Measurements from ENCODE around the gene DLGAP4. TPM values are rescaled to one million over a fixed set of nuclear protein-coding genes. Genes with fewer than 3 reads are reported as not detected.
A peak's percentile ranks its signal among the peaks of the same experiment; 100 is the strongest.

The DLGAP4 gene
- total RNA-seq, 1 donor from 2014 or later: 61.2 TPM

- TF ChIP-seq, protein P1, sequence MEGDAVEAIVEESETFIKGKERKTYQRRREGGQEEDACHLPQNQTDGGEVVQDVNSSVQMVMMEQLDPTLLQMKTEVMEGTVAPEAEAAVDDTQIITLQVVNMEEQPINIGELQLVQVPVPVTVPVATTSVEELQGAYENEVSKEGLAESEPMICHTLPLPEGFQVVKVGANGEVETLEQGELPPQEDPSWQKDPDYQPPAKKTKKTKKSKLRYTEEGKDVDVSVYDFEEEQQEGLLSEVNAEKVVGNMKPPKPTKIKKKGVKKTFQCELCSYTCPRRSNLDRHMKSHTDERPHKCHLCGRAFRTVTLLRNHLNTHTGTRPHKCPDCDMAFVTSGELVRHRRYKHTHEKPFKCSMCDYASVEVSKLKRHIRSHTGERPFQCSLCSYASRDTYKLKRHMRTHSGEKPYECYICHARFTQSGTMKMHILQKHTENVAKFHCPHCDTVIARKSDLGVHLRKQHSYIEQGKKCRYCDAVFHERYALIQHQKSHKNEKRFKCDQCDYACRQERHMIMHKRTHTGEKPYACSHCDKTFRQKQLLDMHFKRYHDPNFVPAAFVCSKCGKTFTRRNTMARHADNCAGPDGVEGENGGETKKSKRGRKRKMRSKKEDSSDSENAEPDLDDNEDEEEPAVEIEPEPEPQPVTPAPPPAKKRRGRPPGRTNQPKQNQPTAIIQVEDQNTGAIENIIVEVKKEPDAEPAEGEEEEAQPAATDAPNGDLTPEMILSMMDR (IDR thresholded peaks at IDR 0.05): no peak
- ATAC-seq (peak; percentile 90), DNase-seq (peak; percentile 93)
- Histone ChIP-seq H3K27me3 (no peaks in the 10 kb centered on the region), H3K27ac (no peak overlapping the region), H3K36me3 (no peaks in the 10 kb centered on the region), H3K4me3 (peak overlapping the region; percentile 43), H3K4me1 (no peaks in the 10 kb centered on the region), H3K9me3 (no peaks in the 10 kb centered on the region)
- intact Hi-C loops (cut with DNase I): no loop called here
Measured at GRCh38 chr20:36435592-36436541, 129.7 kb downstream of the DLGAP4 start.

- intact Hi-C loops (cut with DNase I): no loop called here
- H3K36me3 ChIP-seq: no peaks in the 10 kb centered on the region
- ATAC-seq (peak; percentile 71), DNase-seq (peak; percentile 80)
- H3K27ac ChIP-seq: no peak overlapping the region
- no peaks in the 10 kb centered on the region for H3K27me3 ChIP-seq
- H3K4me3 ChIP-seq: no peak overlapping the region
- H3K4me1 ChIP-seq: no peaks in the 10 kb centered on the region
- no peaks in the 10 kb centered on the region for H3K9me3 ChIP-seq
- TF ChIP-seq, protein P1 (IDR thresholded peaks at IDR 0.05): peak; percentile 79
Measured at GRCh38 chr20:36439040-36439730, 133.0 kb downstream of the DLGAP4 start.

GRCh38 chr20:36439731-36440072, 133.6 kb downstream of the DLGAP4 start:
- intact Hi-C loops (cut with DNase I): loop anchor here (10.0 kb wide), 1 partner anchor 235 kb away; no protein-coding TSS in a partner anchor
- Histone ChIP-seq H3K27ac (no peak overlapping the region), H3K4me3 (no peak overlapping the region), H3K27me3 (no peaks in the 10 kb centered on the region), H3K4me1 (no peaks in the 10 kb centered on the region), H3K36me3 (no peaks in the 10 kb centered on the region), H3K9me3 (no peaks in the 10 kb centered on the region)
- DNase-seq: no peak
- TF ChIP-seq, protein P1 (IDR thresholded peaks at IDR 0.05): no peak
- no peak for ATAC-seq

- no peak for DNase-seq
- intact Hi-C loops (cut with DNase I): loop anchor here (10.0 kb wide), 1 partner anchor 236 kb away; no protein-coding TSS in a partner anchor
- Histone ChIP-seq H3K9me3 (no peaks in the 10 kb centered on the region), H3K4me1 (no peaks in the 10 kb centered on the region), H3K4me3 (no peak overlapping the region), H3K27me3 (no peaks in the 10 kb centered on the region), H3K27ac (no peak overlapping the region), H3K36me3 (no peaks in the 10 kb centered on the region)
- ATAC-seq: no peak
- TF ChIP-seq, protein P1 (IDR thresholded peaks at IDR 0.05): no peak
Measured at GRCh38 chr20:36440370-36441026, 134.4 kb downstream of the DLGAP4 start.

- H3K9me3 ChIP-seq: no peaks in the 10 kb centered on the region
- TF ChIP-seq, protein P1 (IDR thresholded peaks at IDR 0.05): no peak
- no peak for ATAC-seq
- H3K4me3 ChIP-seq: no peak overlapping the region
- intact Hi-C loops (cut with DNase I): loop anchor here (10.0 kb wide), 1 partner anchor 236 kb away; no protein-coding TSS in a partner anchor
- no peak for DNase-seq
- H3K36me3 ChIP-seq: no peaks in the 10 kb centered on the region
- no peak overlapping the region for H3K27ac ChIP-seq
- H3K4me1 ChIP-seq: no peaks in the 10 kb centered on the region
- H3K27me3 ChIP-seq: no peaks in the 10 kb centered on the region
Measured at GRCh38 chr20:36441027-36441414, 134.9 kb downstream of the DLGAP4 start.

Data from upper lobe of right lung (tissue), 1 donor.